Body of pancreas (tissue), 2 donors: ENCODE measurements around the gene DACH2. TPM values are rescaled to one million over a fixed set of nuclear protein-coding genes. Genes with fewer than 3 reads are reported as not detected.

Source experiments
- small RNA-seq: library from RNA; depleted of rRNA; stranded (forward); fragments of <200 nt; gene quantifications from one replicate; pipeline ENCODE3, GENCODE V24; 2016
- total RNA-seq, 2 donors: library from RNA; depleted of rRNA; stranded (reverse); fragments of >200 nt; gene quantifications; one replicate each; pipeline ENCODE4 v1.1.0, GENCODE V29; 2016

Gene DACH2
- total RNA-seq, 2 donors from 2014 or later, result 0.26 TPM; not detected in 1

Small RNAs within 50 kb of the gene (small RNA-seq; reads per million reads assigned to genes)
- gene FCF1P9 (not detected), gene RF00026 (not detected)

Other genes with a start within 250 kb of the DACH2 start
- 10 to 100 TPM in 1 of 2 donors, 1 to 10 TPM in 1; 7.9 to 11.2 TPM for gene CHM, start 100.9 kb upstream of the DACH2 start, total RNA-seq